COLO668 (cell line): ENCODE results near the gene OCEL1.
"Not testable (repeated sequence)": the region's sequence is repeated elsewhere in the genome, so short reads cannot be mapped to it uniquely, and the experiment has no call there.

Experiments
- DNase-seq: peaks from one replicate; lab custom pipeline; 2025; ENCODE audit not compliant: unreplicated experiment; lab: John Stamatoyannopoulos, UW

OCEL1 gene

GRCh38 chr19:17226002-17226933 is at the start of gene OCEL1:
TSS of gene OCEL1 (plus strand) at chr19:17226226. CDS start at chr19:17226248, 22 bp downstream.
- DNase-seq, result peak; percentile 98

- no peak for DNase-seq
Measured at GRCh38 chr19:17178291-17178690, 47.7 kb upstream of the OCEL1 start.

- DNase-seq, result no peak
Measured at GRCh38 chr19:17180997-17181702, 44.9 kb upstream of the OCEL1 start.

GRCh38 chr19:17183271-17183761 is 42.7 kb upstream of the OCEL1 start:
- DNase-seq, result no peak

- no peak for DNase-seq
Measured at GRCh38 chr19:17183858-17184321, 42.1 kb upstream of the OCEL1 start.

GRCh38 chr19:17184371-17184841 is 41.6 kb upstream of the OCEL1 start:
- no peak for DNase-seq

GRCh38 chr19:17185590-17185989 is 40.4 kb upstream of the OCEL1 start:
- no peak for DNase-seq

- not testable (repeated sequence) for DNase-seq
Measured at GRCh38 chr19:17191736-17192135, 34.3 kb upstream of the OCEL1 start.

- DNase-seq, result no peak
Measured at GRCh38 chr19:17192751-17193150, 33.3 kb upstream of the OCEL1 start.

GRCh38 chr19:17194608-17195007 is 31.4 kb upstream of the OCEL1 start:
- DNase-seq, result no peak

GRCh38 chr19:17195106-17195505 is 30.9 kb upstream of the OCEL1 start:
- DNase-seq, result no peak

- DNase-seq, result no peak
Measured at GRCh38 chr19:17196610-17197009, 29.4 kb upstream of the OCEL1 start.

- no peak for DNase-seq
Measured at GRCh38 chr19:17197666-17198065, 28.4 kb upstream of the OCEL1 start.

GRCh38 chr19:17200408-17201079 is 25.5 kb upstream of the OCEL1 start:
- no peak for DNase-seq

GRCh38 chr19:17202249-17202648 is 23.8 kb upstream of the OCEL1 start:
- DNase-seq, result peak; percentile 11

GRCh38 chr19:17202713-17203112 is 23.3 kb upstream of the OCEL1 start:
- DNase-seq, result no peak

GRCh38 chr19:17205237-17206140 is 20.5 kb upstream of the OCEL1 start:
- DNase-seq, result peak; percentile 65

GRCh38 chr19:17206736-17207581 is 19.1 kb upstream of the OCEL1 start:
- no peak for DNase-seq
